NT2/D1 (cell line): ENCODE data around the gene KCNQ1.

Experiments used
- SUZ12 ChIP-seq: IDR thresholded peaks from 2 replicates; pipeline ENCODE4 v1.6.1; 2011; ENCODE audit not compliant: insufficient read length, insufficient read depth; ENCODE audit errors: extremely low read depth
- YY1 ChIP-seq: IDR thresholded peaks from 2 replicates; pipeline ENCODE4 v1.6.1; 2011; ENCODE audit not compliant: insufficient read length, insufficient read depth
- ZNF274 ChIP-seq: IDR thresholded peaks from 2 replicates; pipeline ENCODE4 v1.6.1; 2011; ENCODE audit warnings: mild to moderate bottlenecking, low read depth, low read length

GRCh38 chr11:2450321-2451041 lies 5.7 kb downstream of the KCNQ1 start:
- TF ChIP-seq ZNF274: no peak
- TF ChIP-seq SUZ12: no peak
- TF ChIP-seq YY1: no peak
